ENCODE data around the gene GALNS. TPM values are rescaled to one million over a fixed set of nuclear protein-coding genes. Genes with fewer than 3 reads are reported as not detected.

GALNS gene
- total RNA-seq, 1 experiment from 2014 or later: 62.3 TPM

DNA sequence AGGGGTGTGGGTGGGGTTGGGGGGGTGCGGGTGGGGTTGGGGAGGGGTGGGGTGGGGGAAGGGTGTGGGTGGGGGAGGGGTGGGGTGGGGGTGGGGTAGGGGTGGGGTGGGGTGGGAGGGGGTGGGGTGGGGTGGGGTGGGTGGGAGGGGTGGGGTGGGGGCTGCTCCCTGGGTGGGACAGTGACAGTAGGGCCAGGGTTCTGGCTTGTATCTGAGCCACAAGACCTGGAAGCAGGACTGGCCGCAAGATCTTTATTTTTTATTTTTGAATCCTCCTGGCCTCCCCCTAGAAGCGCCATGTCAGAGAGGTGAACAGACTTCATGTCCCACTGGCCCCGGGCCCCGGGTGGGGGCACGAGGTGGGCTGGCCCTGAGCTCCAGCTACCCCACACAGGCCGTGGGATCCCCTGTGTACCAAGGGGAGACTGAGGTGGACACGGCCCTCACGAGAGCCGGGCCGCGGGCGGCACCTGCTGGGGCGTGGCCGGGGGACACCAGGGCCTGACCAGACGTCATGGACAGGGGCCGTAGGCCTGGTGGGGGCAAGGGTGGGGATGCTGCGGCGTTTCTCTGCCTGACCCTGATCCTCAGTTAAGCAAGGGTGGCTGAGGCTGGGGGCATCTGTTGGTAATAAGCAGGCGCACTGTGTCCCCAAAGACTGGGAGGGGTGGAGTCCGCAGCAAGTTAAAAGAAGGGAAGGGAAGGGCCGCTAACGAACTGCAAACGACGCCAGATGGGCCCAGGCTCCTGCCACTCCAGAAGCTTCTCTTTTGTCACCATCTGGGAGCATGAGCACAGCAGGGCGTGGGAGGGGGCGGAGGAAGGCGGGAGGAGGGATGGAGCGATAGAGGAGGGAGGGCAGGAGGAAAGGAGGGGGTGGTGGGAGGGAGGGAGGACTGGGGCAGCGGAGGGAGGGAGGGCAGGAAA lies 32.0 kb upstream of the GALNS start:
- no peaks in the 10 kb centered on the region for H3K36me3 ChIP-seq (ENCODE audit: low read depth)
- H3K79me2 ChIP-seq (ENCODE audit: low read depth): no peaks in the 10 kb centered on the region
- no TSS peak for BruUV-seq (replicated peaks)
- H2AFZ ChIP-seq: no peak overlapping the region
- no peaks in the 10 kb centered on the region for H4K20me1 ChIP-seq (ENCODE audit: insufficient read depth)
- H3K9me3 ChIP-seq (ENCODE audit: insufficient read depth, low read depth): no peaks in the 10 kb centered on the region
- H3K4me3 ChIP-seq: no peak overlapping the region
- DNase-seq: no peak
- ChIA-PET POLR2A (ENCODE audit: unreplicated experiment) (no interaction called here), CTCF (no interaction called here)
- no peak overlapping the region for H3K4me2 ChIP-seq
- intact Hi-C loops (cut with micrococcal nuclease; ENCODE audit: unreplicated experiment): no loop called here
- H3K4me1 ChIP-seq (replicated peaks; ENCODE audit: insufficient read depth): no peaks in the 10 kb centered on the region
- H3F3A ChIP-seq (ENCODE audit: insufficient read depth, low read depth): no peaks in the 10 kb centered on the region
- H3K27ac ChIP-seq: no peak overlapping the region
- TF ChIP-seq, protein P1, sequence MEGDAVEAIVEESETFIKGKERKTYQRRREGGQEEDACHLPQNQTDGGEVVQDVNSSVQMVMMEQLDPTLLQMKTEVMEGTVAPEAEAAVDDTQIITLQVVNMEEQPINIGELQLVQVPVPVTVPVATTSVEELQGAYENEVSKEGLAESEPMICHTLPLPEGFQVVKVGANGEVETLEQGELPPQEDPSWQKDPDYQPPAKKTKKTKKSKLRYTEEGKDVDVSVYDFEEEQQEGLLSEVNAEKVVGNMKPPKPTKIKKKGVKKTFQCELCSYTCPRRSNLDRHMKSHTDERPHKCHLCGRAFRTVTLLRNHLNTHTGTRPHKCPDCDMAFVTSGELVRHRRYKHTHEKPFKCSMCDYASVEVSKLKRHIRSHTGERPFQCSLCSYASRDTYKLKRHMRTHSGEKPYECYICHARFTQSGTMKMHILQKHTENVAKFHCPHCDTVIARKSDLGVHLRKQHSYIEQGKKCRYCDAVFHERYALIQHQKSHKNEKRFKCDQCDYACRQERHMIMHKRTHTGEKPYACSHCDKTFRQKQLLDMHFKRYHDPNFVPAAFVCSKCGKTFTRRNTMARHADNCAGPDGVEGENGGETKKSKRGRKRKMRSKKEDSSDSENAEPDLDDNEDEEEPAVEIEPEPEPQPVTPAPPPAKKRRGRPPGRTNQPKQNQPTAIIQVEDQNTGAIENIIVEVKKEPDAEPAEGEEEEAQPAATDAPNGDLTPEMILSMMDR (conservative IDR thresholded peaks at IDR 0.05): no peak
- TF ChIP-seq EZH2 (IDR thresholded peaks at IDR 0.05; ENCODE audit: low read depth): no peak
- no peaks in the 10 kb centered on the region for H3K9me2 ChIP-seq (ENCODE audit: insufficient read depth)
- peaks cover 13% of the 10 kb centered on the region; the same call in 1 of the 2 replicates for H3K27me3 ChIP-seq (ENCODE audit: insufficient read depth, low read depth)

DNA sequence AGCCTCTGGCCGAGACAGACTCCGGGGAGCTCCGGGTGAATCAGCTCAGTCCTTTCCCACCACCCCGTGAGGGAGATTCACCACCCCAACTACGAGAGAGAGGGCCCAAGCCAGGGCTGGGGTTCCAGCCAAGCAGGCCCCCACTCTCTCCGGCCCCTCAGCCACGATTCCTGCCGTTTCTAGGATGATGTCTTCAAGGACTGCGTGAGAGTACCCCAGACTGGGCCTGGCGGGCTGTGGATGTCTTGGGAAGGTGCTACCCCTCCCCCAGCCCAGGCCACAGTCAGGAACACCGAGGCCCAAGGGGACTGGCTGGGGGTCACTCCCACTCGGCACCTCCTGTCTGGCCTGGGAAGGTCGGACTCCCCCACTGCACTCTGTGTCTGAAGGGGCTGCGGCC lies 31.3 kb upstream of the GALNS start:
- Histone ChIP-seq H3K4me2 (no peak overlapping the region), H3K79me2 (ENCODE audit: low read depth) (no peaks in the 10 kb centered on the region), H2AFZ (no peak overlapping the region), H3F3A (ENCODE audit: insufficient read depth, low read depth) (no peaks in the 10 kb centered on the region; the same call in 1 of the 2 replicates), H3K4me1 (replicated peaks; ENCODE audit: insufficient read depth) (no peaks in the 10 kb centered on the region), H3K4me3 (no peak overlapping the region), H3K9me2 (ENCODE audit: insufficient read depth) (no peaks in the 10 kb centered on the region), H3K27me3 (ENCODE audit: insufficient read depth, low read depth) (peaks cover 10% of the 10 kb centered on the region; the same call in 1 of the 2 replicates), H4K20me1 (ENCODE audit: insufficient read depth) (no peaks in the 10 kb centered on the region), H3K27ac (no peak overlapping the region), H3K36me3 (ENCODE audit: low read depth) (no peaks in the 10 kb centered on the region), H3K9me3 (ENCODE audit: insufficient read depth, low read depth) (no peaks in the 10 kb centered on the region)
- BruUV-seq (replicated peaks): no TSS peak
- CTCF ChIA-PET: no interaction called here
- intact Hi-C loops (cut with micrococcal nuclease; ENCODE audit: unreplicated experiment): no loop called here
- DNase-seq: no peak
- POLR2A ChIA-PET (ENCODE audit: unreplicated experiment): no interaction called here
- no peak for TF ChIP-seq EZH2 (IDR thresholded peaks at IDR 0.05; ENCODE audit: low read depth)
- TF ChIP-seq, protein P1 (conservative IDR thresholded peaks at IDR 0.05): no peak

DNA sequence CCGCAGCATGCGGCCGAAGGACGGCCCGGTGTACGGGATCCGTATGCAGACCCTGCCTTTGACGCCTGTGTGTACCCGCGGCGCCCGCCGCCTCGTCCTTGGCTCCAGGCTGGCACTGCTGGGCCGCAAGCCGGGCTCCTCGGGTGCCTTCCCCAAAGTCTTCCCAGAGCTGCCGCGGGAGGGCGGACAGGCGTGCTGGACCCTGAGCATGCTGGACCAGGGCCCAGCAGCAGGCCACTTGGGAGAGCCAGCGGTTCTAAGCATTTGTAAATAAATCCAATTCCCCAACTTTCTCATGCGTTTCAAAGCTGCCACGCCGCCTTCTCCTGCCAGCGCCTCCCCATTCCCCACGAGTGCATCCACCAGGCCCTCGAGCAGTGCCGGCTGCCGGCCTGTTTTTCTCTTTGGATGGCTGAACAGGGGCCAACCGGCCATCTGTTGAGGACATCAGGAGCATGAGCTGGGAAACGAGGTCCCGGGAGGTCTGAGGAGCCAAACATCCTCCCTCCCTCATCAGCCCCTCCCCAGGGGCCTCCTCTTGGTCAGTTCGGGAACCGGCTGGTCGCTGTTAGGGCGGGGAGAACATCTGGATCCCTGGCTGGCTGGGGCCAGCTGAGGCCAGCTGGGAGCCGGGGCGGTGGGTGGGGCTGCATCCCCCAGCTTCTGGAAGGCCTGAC lies 30.2 kb upstream of the GALNS start:
- Histone ChIP-seq H2AFZ (no peak overlapping the region), H3K27me3 (ENCODE audit: insufficient read depth, low read depth) (peaks cover 5% of the 10 kb centered on the region; the same call in 1 of the 2 replicates), H3K9me3 (ENCODE audit: insufficient read depth, low read depth) (no peaks in the 10 kb centered on the region), H3K79me2 (ENCODE audit: low read depth) (no peaks in the 10 kb centered on the region), H3K4me1 (replicated peaks; ENCODE audit: insufficient read depth) (no peaks in the 10 kb centered on the region), H3F3A (ENCODE audit: insufficient read depth, low read depth) (peaks cover 5% of the 10 kb centered on the region; the same call in 1 of the 2 replicates), H4K20me1 (ENCODE audit: insufficient read depth) (no peaks in the 10 kb centered on the region), H3K4me2 (no peak overlapping the region), H3K36me3 (ENCODE audit: low read depth) (no peaks in the 10 kb centered on the region), H3K4me3 (no peak overlapping the region), H3K9me2 (ENCODE audit: insufficient read depth) (no peaks in the 10 kb centered on the region), H3K27ac (no peak overlapping the region)
- no TSS peak for BruUV-seq (replicated peaks)
- DNase-seq: no peak
- TF ChIP-seq, protein P1 (conservative IDR thresholded peaks at IDR 0.05): no peak
- TF ChIP-seq EZH2 (IDR thresholded peaks at IDR 0.05; ENCODE audit: low read depth): no peak
- POLR2A ChIA-PET (ENCODE audit: unreplicated experiment): interaction anchor here (0.5 kb wide), 1 partner anchor 191 kb away, joined by 3 read pairs; no protein-coding TSS in a partner anchor
- intact Hi-C loops (cut with micrococcal nuclease; ENCODE audit: unreplicated experiment): no loop called here
- CTCF ChIA-PET: no interaction called here
